HG02642 (cell line): ENCODE data around the gene CCDC186.

Experiments used
- ATAC-seq: cut with Tn5 transposase; IDR thresholded peaks from one replicate; pipeline ENCODE4 v1.9.1; 2021; ENCODE audit warnings: mild to moderate bottlenecking; ENCODE audit not compliant: unreplicated experiment, poor library complexity

CCDC186 gene

GRCh38 chr10:114118514-114118913 is 55.5 kb downstream of the CCDC186 start:
- ATAC-seq, result no peak

GRCh38 chr10:114117728-114118127 is 56.3 kb downstream of the CCDC186 start:
- ATAC-seq, result no peak

GRCh38 chr10:114115661-114116445 is 58.1 kb downstream of the CCDC186 start:
- no peak for ATAC-seq

- no peak for ATAC-seq
Measured at GRCh38 chr10:114110174-114110972, 63.6 kb downstream of the CCDC186 start.

- no peak for ATAC-seq
Measured at GRCh38 chr10:114103284-114103683, 70.7 kb downstream of the CCDC186 start.

GRCh38 chr10:114102256-114102655 is 71.7 kb downstream of the CCDC186 start:
- no peak for ATAC-seq

- ATAC-seq, result no peak
Measured at GRCh38 chr10:114100848-114101741, 72.9 kb downstream of the CCDC186 start.

- no peak for ATAC-seq
Measured at GRCh38 chr10:114096864-114097263, 77.1 kb downstream of the CCDC186 start.

GRCh38 chr10:114095559-114096337 is 78.3 kb downstream of the CCDC186 start:
- peak; percentile 35 for ATAC-seq

GRCh38 chr10:114094795-114095194 is 79.2 kb downstream of the CCDC186 start:
- peak; percentile 62 for ATAC-seq

GRCh38 chr10:114087655-114088054 is 86.3 kb downstream of the CCDC186 start:
- ATAC-seq, result no peak

- no peak for ATAC-seq
Measured at GRCh38 chr10:114087255-114087654, 86.7 kb downstream of the CCDC186 start.

- ATAC-seq, result no peak
Measured at GRCh38 chr10:114084215-114084614, 89.8 kb downstream of the CCDC186 start.

- no peak for ATAC-seq
Measured at GRCh38 chr10:114083040-114083439, 91.0 kb downstream of the CCDC186 start.

- no peak for ATAC-seq
Measured at GRCh38 chr10:114081911-114082583, 92.0 kb downstream of the CCDC186 start.

- ATAC-seq, result no peak
Measured at GRCh38 chr10:114079421-114079820, 94.6 kb downstream of the CCDC186 start.

GRCh38 chr10:114078346-114078745 is 95.7 kb downstream of the CCDC186 start:
- ATAC-seq, result no peak

- no peak for ATAC-seq
Measured at GRCh38 chr10:114077815-114078219, 96.2 kb downstream of the CCDC186 start.

GRCh38 chr10:114077347-114077746 is 96.7 kb downstream of the CCDC186 start:
- no peak for ATAC-seq
